Osteoblast (primary cell): ENCODE measurements around the gene MC5R. TPM values are rescaled to one million over a fixed set of nuclear protein-coding genes. Genes with fewer than 3 reads are reported as not detected.

ENCODE experiments used
- DNase-seq: peaks from one replicate; pipeline ENCODE4 v3.0.0; 2011; ENCODE audit warnings: low spot score, mixed read lengths; ENCODE audit not compliant: insufficient read length; ENCODE audit errors: missing footprints
- H2AFZ ChIP-seq: 2 replicates; pipeline ENCODE4 v1.6.0; 2011; ENCODE audit warnings: mild to moderate bottlenecking, low read length
- H3K27ac ChIP-seq: 2 replicates; pipeline ENCODE4 v1.5.1; 2011; ENCODE audit warnings: mild to moderate bottlenecking, low read depth, low read length, moderate library complexity
- H3K27me3 ChIP-seq: 2 replicates; pipeline ENCODE4 v1.6.0; 2012; ENCODE audit warnings: mild to moderate bottlenecking, control low read depth, inconsistent platforms, low read length, moderate library complexity; ENCODE audit not compliant: insufficient read depth
- H3K36me3 ChIP-seq: 2 replicates; pipeline ENCODE4 v1.5.1; 2011; ENCODE audit warnings: mild to moderate bottlenecking, low read length, control low read depth, moderate library complexity; ENCODE audit not compliant: insufficient read depth
- H3K4me1 ChIP-seq: 2 replicates; pipeline ENCODE4 v1.5.1; 2011; ENCODE audit warnings: mild to moderate bottlenecking, low read length, control low read depth, moderate library complexity; ENCODE audit not compliant: insufficient read depth
- H3K4me2 ChIP-seq: 2 replicates; pipeline ENCODE4 v1.6.0; 2011; ENCODE audit warnings: mild to moderate bottlenecking, low read length; ENCODE audit not compliant: insufficient read depth
- H3K4me3 ChIP-seq: fragments of 200-600 bp; sonication (generic); 3 replicates; pipeline ENCODE4 v1.5.1; 2012; ENCODE audit warnings: mild to moderate bottlenecking, low read length, inconsistent platforms; ENCODE audit not compliant: insufficient read depth
- H3K79me2 ChIP-seq: 2 replicates; pipeline ENCODE4 v1.6.0; 2012; ENCODE audit warnings: mild to moderate bottlenecking, low read length, control low read depth, inconsistent platforms; ENCODE audit not compliant: insufficient read depth
- H3K9me3 ChIP-seq: 2 replicates; pipeline ENCODE4 v1.5.1; 2011; ENCODE audit warnings: low read depth, low read length, control low read depth
- H4K20me1 ChIP-seq: 2 replicates; pipeline ENCODE4 v1.6.0; 2012; ENCODE audit warnings: mild to moderate bottlenecking, low read length, control low read depth; ENCODE audit not compliant: insufficient read depth
- CTCF ChIP-seq: IDR thresholded peaks from 2 replicates; pipeline ENCODE4 v1.5.1; 2011; ENCODE audit warnings: mild to moderate bottlenecking, low read depth, low read length, moderate library complexity; ENCODE audit errors: extremely low read depth
- total RNA-seq: library from RNA; depleted of rRNA; stranded (reverse); fragments of >200 nt; gene quantifications from 2 replicates; pipeline ENCODE4 v1.2.3, GENCODE V29; 2012

Gene MC5R
- total RNA-seq, 1 donor = 0.36 TPM

- DNase-seq = no peak
- Histone ChIP-seq H3K27ac (no peak overlapping the region), H3K27me3 (no peaks in the 10 kb centered on the region), H3K36me3 (no peaks in the 10 kb centered on the region), H2AFZ (no peak overlapping the region), H3K4me1 (no peaks in the 10 kb centered on the region), H3K9me3 (no peaks in the 10 kb centered on the region), H3K4me3 (no peak overlapping the region), H3K4me2 (no peak overlapping the region), H3K79me2 (no peaks in the 10 kb centered on the region), H4K20me1 (no peaks in the 10 kb centered on the region)
- no peak for TF ChIP-seq CTCF
Measured at GRCh38 chr18:13809531-13810255, 14.3 kb upstream of the MC5R start.

- H3K27ac ChIP-seq = no peak overlapping the region
- H3K36me3 ChIP-seq = no peaks in the 10 kb centered on the region
Measured at GRCh38 chr18:13810950-13811485, 12.9 kb upstream of the MC5R start.

GRCh38 chr18:13811993-13812392, 12.0 kb upstream of the MC5R start:
- H3K27me3 ChIP-seq = no peaks in the 10 kb centered on the region
- no peak overlapping the region for H3K27ac ChIP-seq
- H3K4me1 ChIP-seq = no peaks in the 10 kb centered on the region
- H3K36me3 ChIP-seq = no peaks in the 10 kb centered on the region
- no peak for DNase-seq
- no peaks in the 10 kb centered on the region for H4K20me1 ChIP-seq
- H3K4me3 ChIP-seq = no peak overlapping the region
- no peaks in the 10 kb centered on the region for H3K79me2 ChIP-seq
- H3K4me2 ChIP-seq = no peak overlapping the region
- TF ChIP-seq CTCF = peak; percentile 37
- H3K9me3 ChIP-seq = no peaks in the 10 kb centered on the region
- H2AFZ ChIP-seq = no peak overlapping the region

More at GRCh38 chr18:13810950-13811485, 12.9 kb upstream of the MC5R start:
- H3K4me1 ChIP-seq = no peaks in the 10 kb centered on the region
- no peak overlapping the region for H3K4me3 ChIP-seq
- no peak for DNase-seq
- no peaks in the 10 kb centered on the region for H4K20me1 ChIP-seq
- H3K79me2 ChIP-seq = no peaks in the 10 kb centered on the region
- no peak overlapping the region for H2AFZ ChIP-seq
- no peaks in the 10 kb centered on the region for H3K27me3 ChIP-seq
- H3K9me3 ChIP-seq = no peaks in the 10 kb centered on the region
- no peak for TF ChIP-seq CTCF
- no peak overlapping the region for H3K4me2 ChIP-seq

- Histone ChIP-seq H3K79me2 (no peaks in the 10 kb centered on the region), H3K27ac (no peak overlapping the region), H3K4me2 (no peak overlapping the region), H2AFZ (peak overlapping the region; percentile 61), H3K4me3 (no peak overlapping the region), H4K20me1 (no peaks in the 10 kb centered on the region), H3K9me3 (no peaks in the 10 kb centered on the region), H3K27me3 (peaks cover 2% of the 10 kb centered on the region), H3K36me3 (no peaks in the 10 kb centered on the region), H3K4me1 (no peaks in the 10 kb centered on the region)
- DNase-seq = peak; percentile 90
- peak; percentile 89 for TF ChIP-seq CTCF
Measured at GRCh38 chr18:13813271-13813849, 10.6 kb upstream of the MC5R start.
